ENCODE data around the gene APC. TPM values are rescaled to one million over a fixed set of nuclear protein-coding genes. Genes with fewer than 3 reads are reported as not detected.

The APC gene
- total RNA-seq, 2 donors from 2014 or later, result 58.6 to 83.7 TPM

- Histone ChIP-seq H3K27ac (no peak overlapping the region), H3K4me1 (ENCODE audit: control insufficient read depth in 1 of 2, low read depth in 2 of 2) (no peaks in the 10 kb centered on the region), H3K36me3 (no peaks in the 10 kb centered on the region), H3K27me3 (replicated peaks; ENCODE audit: insufficient read depth) (no peaks in the 10 kb centered on the region), H3K9me3 (no peaks in the 10 kb centered on the region), H3K4me3 (no peak overlapping the region)
- DNase-seq (ENCODE audit: low spot score) (no peak), ATAC-seq (ENCODE audit: insufficient number of reproducible peaks, low FRiP score, low read depth) (no peak)
- TF ChIP-seq CTCF (IDR thresholded peaks at IDR 0.05), result no peak
Observed at GRCh38 chr5:112692472-112692871, 45.2 kb upstream of the APC start.

- Histone ChIP-seq H3K27ac (no peak overlapping the region), H3K27me3 (replicated peaks; ENCODE audit: insufficient read depth) (no peaks in the 10 kb centered on the region), H3K9me3 (no peaks in the 10 kb centered on the region), H3K36me3 (no peaks in the 10 kb centered on the region), H3K4me1 (ENCODE audit: control insufficient read depth in 1 of 2, low read depth in 2 of 2) (no peaks in the 10 kb centered on the region), H3K4me3 (no peak overlapping the region)
- ATAC-seq (ENCODE audit: insufficient number of reproducible peaks, low FRiP score, low read depth), result no peak
- no peak for TF ChIP-seq CTCF (IDR thresholded peaks at IDR 0.05)
- no peak for DNase-seq (ENCODE audit: low spot score)
Observed at GRCh38 chr5:112693301-112693700, 44.4 kb upstream of the APC start.

DNA sequence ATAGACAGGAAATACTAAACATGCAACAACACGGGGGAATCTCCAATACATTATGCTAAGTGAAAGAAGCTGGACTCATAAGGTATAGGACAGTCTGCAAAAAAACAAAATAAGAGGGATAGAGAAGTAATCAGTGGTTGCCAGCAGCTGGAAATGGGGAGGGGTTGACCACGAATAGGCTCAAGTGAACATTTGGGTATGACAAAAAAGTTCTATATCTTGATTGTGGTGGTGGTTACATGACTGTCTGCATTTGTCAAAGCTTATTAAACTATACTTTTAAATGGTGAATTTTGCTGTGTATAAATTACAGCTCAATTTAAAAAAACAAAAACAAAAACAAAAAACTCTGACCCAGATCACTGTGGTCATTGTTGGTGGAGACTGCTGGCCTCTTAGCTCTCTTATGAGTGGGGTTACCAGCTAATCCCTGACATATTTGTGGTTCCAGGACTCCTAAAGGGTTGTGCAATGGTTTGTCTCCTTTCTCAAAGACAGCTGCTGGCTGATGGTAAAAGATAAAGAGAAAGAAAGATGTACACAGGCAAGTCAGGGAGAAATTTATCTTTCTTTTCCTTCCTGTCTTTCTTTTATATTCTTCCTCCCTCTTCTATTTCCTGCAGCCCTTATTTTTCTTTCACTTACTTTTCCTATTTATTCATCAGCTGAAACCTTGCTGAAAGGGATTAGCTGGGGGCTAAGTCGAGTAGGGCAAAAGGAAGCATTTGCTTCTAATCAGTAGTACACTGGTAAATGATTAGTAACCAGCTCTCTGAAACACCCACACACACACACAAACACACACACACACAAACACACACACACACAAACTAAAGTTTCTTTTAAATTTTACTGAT is 42.6 kb upstream of the APC start:
- TF ChIP-seq CTCF (IDR thresholded peaks at IDR 0.05), result no peak
- Histone ChIP-seq H3K4me1 (ENCODE audit: control insufficient read depth in 1 of 2, low read depth in 2 of 2) (no peaks in the 10 kb centered on the region), H3K27ac (no peak overlapping the region), H3K36me3 (no peaks in the 10 kb centered on the region), H3K4me3 (no peak overlapping the region), H3K27me3 (replicated peaks; ENCODE audit: insufficient read depth) (no peaks in the 10 kb centered on the region), H3K9me3 (no peaks in the 10 kb centered on the region)
- ATAC-seq (ENCODE audit: insufficient number of reproducible peaks, low FRiP score, low read depth), result no peak
- DNase-seq (ENCODE audit: low spot score), result no peak

DNA sequence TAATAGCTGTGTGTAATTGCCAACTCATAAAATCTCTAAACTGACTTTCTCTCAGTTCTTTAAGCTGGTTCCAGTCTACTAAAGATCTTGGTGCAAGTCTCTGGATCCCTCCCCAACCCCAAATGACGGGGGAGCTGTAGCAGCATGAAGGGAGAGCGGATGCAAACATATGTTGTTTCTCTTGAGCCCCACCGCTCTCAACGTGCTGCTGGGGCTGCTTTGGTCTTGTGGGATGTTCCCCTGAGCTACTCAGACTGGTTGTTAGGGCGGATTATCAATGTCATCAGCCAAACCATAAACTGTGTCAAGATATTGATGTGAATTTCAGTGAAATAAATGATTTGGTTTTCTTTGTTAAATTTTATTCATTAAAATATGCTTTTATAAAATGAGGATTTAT is 40.9 kb upstream of the APC start:
- DNase-seq (ENCODE audit: low spot score), result no peak
- TF ChIP-seq CTCF (IDR thresholded peaks at IDR 0.05), result no peak
- no peaks in the 10 kb centered on the region for H3K4me1 ChIP-seq (ENCODE audit: control insufficient read depth in 1 of 2, low read depth in 2 of 2)
- H3K9me3 ChIP-seq, result no peaks in the 10 kb centered on the region
- ATAC-seq (ENCODE audit: insufficient number of reproducible peaks, low FRiP score, low read depth), result no peak
- H3K27me3 ChIP-seq (replicated peaks; ENCODE audit: insufficient read depth), result no peaks in the 10 kb centered on the region
- no peaks in the 10 kb centered on the region for H3K36me3 ChIP-seq
- no peak overlapping the region for H3K4me3 ChIP-seq
- no peak overlapping the region for H3K27ac ChIP-seq

- Histone ChIP-seq H3K4me1 (ENCODE audit: control insufficient read depth in 1 of 2, low read depth in 2 of 2) (no peaks in the 10 kb centered on the region), H3K9me3 (no peaks in the 10 kb centered on the region), H3K27ac (no peak overlapping the region), H3K36me3 (no peaks in the 10 kb centered on the region), H3K4me3 (no peak overlapping the region), H3K27me3 (replicated peaks; ENCODE audit: insufficient read depth) (no peaks in the 10 kb centered on the region)
- no peak for TF ChIP-seq CTCF (IDR thresholded peaks at IDR 0.05)
- no peak for ATAC-seq (ENCODE audit: insufficient number of reproducible peaks, low FRiP score, low read depth)
- no peak for DNase-seq (ENCODE audit: low spot score)
Observed at GRCh38 chr5:112697322-112697721, 40.4 kb upstream of the APC start.
